Activated CD4-positive, alpha-beta memory T cell treated with anti-CD3 and anti-CD28 coated beads for 36 hours (primary cell): ENCODE data around the gene ADCY5. TPM values are rescaled to one million over a fixed set of nuclear protein-coding genes. Genes with fewer than 3 reads are reported as not detected.

Source experiments
- CTCF ChIA-PET: fragments of 350-600 bp; sonication (Branson Sonifier 250); formaldehyde crosslinking; loops from one replicate; lab custom pipeline; 2021; ENCODE audit warnings: antibody characterized with exemption, inconsistent platforms; lab: Charles Lee
- POLR2A ChIA-PET: fragments of 350-600 bp; sonication (Branson Sonifier 250); formaldehyde crosslinking; loops from one replicate; lab custom pipeline; 2021; ENCODE audit warnings: antibody characterized with exemption; lab: Charles Lee
- DNase-seq: peaks from one replicate; pipeline ENCODE4 v3.0.0-alpha.2; 2020
- H3K27ac Mint-ChIP-seq: one replicate; pipeline ENCODE4 v1.8.0; 2021; ENCODE audit warnings: mixed read lengths
- H3K27me3 Mint-ChIP-seq: one replicate; pipeline ENCODE4 v1.8.0; 2021; ENCODE audit warnings: mixed read lengths
- H3K36me3 Mint-ChIP-seq: one replicate; pipeline ENCODE4 v1.8.0; 2021; ENCODE audit warnings: mixed read lengths
- H3K4me1 Mint-ChIP-seq: one replicate; pipeline ENCODE4 v1.8.0; 2021; ENCODE audit warnings: low read depth, mixed read lengths
- H3K4me3 Mint-ChIP-seq: one replicate; pipeline ENCODE4 v1.8.0; 2021; ENCODE audit warnings: mild to moderate bottlenecking, mixed read lengths
- H3K9me3 Mint-ChIP-seq: one replicate; pipeline ENCODE4 v1.8.0; 2021; ENCODE audit warnings: mixed read lengths
- intact Hi-C: fragments of 100-400 bp; cut with micrococcal nuclease; formaldehyde crosslinking; loops from one replicate; pipeline ENCODE4 v1.15.1; 2023
- total RNA-seq, 2 experiments: library from RNA; stranded (reverse); gene quantifications; one replicate each; pipeline ENCODE4 v1.2.3, GENCODE V29; 2021

ADCY5 gene
- total RNA-seq, 2 experiments from 2014 or later: not detected

GRCh38 chr3:123285066-123285465 lies 163.8 kb downstream of the ADCY5 start:
- no peaks in the 10 kb centered on the region for H3K9me3 Mint-ChIP-seq
- H3K27ac Mint-ChIP-seq: no peak overlapping the region
- intact Hi-C loops: no loop called here
- H3K4me1 Mint-ChIP-seq: no peaks in the 10 kb centered on the region
- H3K36me3 Mint-ChIP-seq: no peaks in the 10 kb centered on the region
- H3K27me3 Mint-ChIP-seq: peaks cover 2% of the 10 kb centered on the region
- no peak for DNase-seq
- no peak overlapping the region for H3K4me3 Mint-ChIP-seq
- POLR2A ChIA-PET: no interaction called here
- CTCF ChIA-PET: interaction anchor here (0.5 to 1.5 kb wide), 2 partner anchors 20 to 521 kb away, joined by 3 to 5 read pairs; no protein-coding TSS in a partner anchor

GRCh38 chr3:123284399-123285010 lies 164.4 kb downstream of the ADCY5 start:
- DNase-seq: no peak
- ChIA-PET POLR2A (no interaction called here), CTCF (interaction anchor here (0.5 kb wide), 1 partner anchor 522 kb away, joined by 3 read pairs; no protein-coding TSS in a partner anchor)
- H3K27me3 Mint-ChIP-seq: no peaks in the 10 kb centered on the region
- no peaks in the 10 kb centered on the region for H3K36me3 Mint-ChIP-seq
- intact Hi-C loops: no loop called here
- no peaks in the 10 kb centered on the region for H3K9me3 Mint-ChIP-seq
- no peak overlapping the region for H3K27ac Mint-ChIP-seq
- no peaks in the 10 kb centered on the region for H3K4me1 Mint-ChIP-seq
- H3K4me3 Mint-ChIP-seq: no peak overlapping the region

- no peaks in the 10 kb centered on the region for H3K4me1 Mint-ChIP-seq
- no peak overlapping the region for H3K4me3 Mint-ChIP-seq
- no peaks in the 10 kb centered on the region for H3K9me3 Mint-ChIP-seq
- POLR2A ChIA-PET: no interaction called here
- intact Hi-C loops: no loop called here
- no peaks in the 10 kb centered on the region for H3K27me3 Mint-ChIP-seq
- H3K36me3 Mint-ChIP-seq: no peaks in the 10 kb centered on the region
- no peak for DNase-seq
- CTCF ChIA-PET: no interaction called here
- no peak overlapping the region for H3K27ac Mint-ChIP-seq
Measured at GRCh38 chr3:123283657-123284398, 165.1 kb downstream of the ADCY5 start.

- H3K9me3 Mint-ChIP-seq: no peaks in the 10 kb centered on the region
- intact Hi-C loops: no loop called here
- H3K27ac Mint-ChIP-seq: no peak overlapping the region
- no peaks in the 10 kb centered on the region for H3K27me3 Mint-ChIP-seq
- H3K4me3 Mint-ChIP-seq: no peak overlapping the region
- CTCF ChIA-PET: no interaction called here
- POLR2A ChIA-PET: no interaction called here
- DNase-seq: no peak
- no peaks in the 10 kb centered on the region for H3K36me3 Mint-ChIP-seq
- H3K4me1 Mint-ChIP-seq: no peaks in the 10 kb centered on the region
Measured at GRCh38 chr3:123283074-123283473, 165.8 kb downstream of the ADCY5 start.

- ChIA-PET POLR2A (no interaction called here), CTCF (no interaction called here)
- intact Hi-C loops: no loop called here
- Mint-ChIP-seq H3K36me3 (no peaks in the 10 kb centered on the region), H3K27ac (no peak overlapping the region), H3K4me3 (no peak overlapping the region), H3K4me1 (no peaks in the 10 kb centered on the region), H3K9me3 (no peaks in the 10 kb centered on the region), H3K27me3 (no peaks in the 10 kb centered on the region)
- no peak for DNase-seq
Measured at GRCh38 chr3:123282461-123282860, 166.4 kb downstream of the ADCY5 start.

- ChIA-PET CTCF (no interaction called here), POLR2A (no interaction called here)
- Mint-ChIP-seq H3K36me3 (no peaks in the 10 kb centered on the region), H3K9me3 (no peaks in the 10 kb centered on the region), H3K27me3 (no peaks in the 10 kb centered on the region), H3K4me3 (no peak overlapping the region), H3K4me1 (peaks cover 2% of the 10 kb centered on the region), H3K27ac (no peak overlapping the region)
- DNase-seq: no peak
- intact Hi-C loops: no loop called here
Measured at GRCh38 chr3:123281929-123282328, 167.0 kb downstream of the ADCY5 start.

GRCh38 chr3:123281406-123281805 lies 167.5 kb downstream of the ADCY5 start:
- Mint-ChIP-seq H3K4me1 (peaks cover 2% of the 10 kb centered on the region), H3K27ac (no peak overlapping the region), H3K27me3 (no peaks in the 10 kb centered on the region), H3K36me3 (no peaks in the 10 kb centered on the region), H3K9me3 (no peaks in the 10 kb centered on the region), H3K4me3 (no peak overlapping the region)
- intact Hi-C loops: no loop called here
- DNase-seq: no peak
- ChIA-PET CTCF (interaction anchor here (0.6 kb wide), 1 partner anchor 480 kb away, joined by 3 read pairs; no protein-coding TSS in a partner anchor), POLR2A (no interaction called here)

- Mint-ChIP-seq H3K4me1 (peaks cover 2% of the 10 kb centered on the region), H3K9me3 (no peaks in the 10 kb centered on the region), H3K4me3 (no peak overlapping the region), H3K27me3 (no peaks in the 10 kb centered on the region), H3K27ac (no peak overlapping the region), H3K36me3 (no peaks in the 10 kb centered on the region)
- CTCF ChIA-PET: no interaction called here
- DNase-seq: no peak
- POLR2A ChIA-PET: no interaction called here
- intact Hi-C loops: no loop called here
Measured at GRCh38 chr3:123279121-123279520, 169.8 kb downstream of the ADCY5 start.

GRCh38 chr3:123278446-123278845 lies 170.4 kb downstream of the ADCY5 start:
- H3K27me3 Mint-ChIP-seq: no peaks in the 10 kb centered on the region
- DNase-seq: no peak
- no peaks in the 10 kb centered on the region for H3K9me3 Mint-ChIP-seq
- no peak overlapping the region for H3K27ac Mint-ChIP-seq
- ChIA-PET CTCF (no interaction called here), POLR2A (no interaction called here)
- no peaks in the 10 kb centered on the region for H3K36me3 Mint-ChIP-seq
- intact Hi-C loops: no loop called here
- peaks cover 2% of the 10 kb centered on the region for H3K4me1 Mint-ChIP-seq
- no peak overlapping the region for H3K4me3 Mint-ChIP-seq

GRCh38 chr3:123277106-123277505 lies 171.8 kb downstream of the ADCY5 start:
- ChIA-PET CTCF (no interaction called here), POLR2A (no interaction called here)
- H3K4me3 Mint-ChIP-seq: no peak overlapping the region

GRCh38 chr3:123276346-123277006 lies 172.4 kb downstream of the ADCY5 start:
- ChIA-PET POLR2A (no interaction called here), CTCF (no interaction called here)
- H3K9me3 Mint-ChIP-seq: no peaks in the 10 kb centered on the region
- DNase-seq: no peak
- peaks cover 2% of the 10 kb centered on the region for H3K4me1 Mint-ChIP-seq
- no peaks in the 10 kb centered on the region for H3K27me3 Mint-ChIP-seq
- no peak overlapping the region for H3K27ac Mint-ChIP-seq
- H3K36me3 Mint-ChIP-seq: peaks cover 7% of the 10 kb centered on the region
- intact Hi-C loops: no loop called here
- H3K4me3 Mint-ChIP-seq: no peak overlapping the region

More at GRCh38 chr3:123277106-123277505, 171.8 kb downstream of the ADCY5 start:
- no peaks in the 10 kb centered on the region for H3K9me3 Mint-ChIP-seq
- peaks cover 2% of the 10 kb centered on the region for H3K4me1 Mint-ChIP-seq
- no peak for DNase-seq
- H3K27ac Mint-ChIP-seq: no peak overlapping the region
- H3K27me3 Mint-ChIP-seq: no peaks in the 10 kb centered on the region
- intact Hi-C loops: no loop called here
- peaks cover 2% of the 10 kb centered on the region for H3K36me3 Mint-ChIP-seq

GRCh38 chr3:123275691-123276090 lies 173.2 kb downstream of the ADCY5 start:
- no peak for DNase-seq
- Mint-ChIP-seq H3K4me1 (peaks cover 2% of the 10 kb centered on the region), H3K27ac (no peak overlapping the region), H3K36me3 (peaks cover 9% of the 10 kb centered on the region), H3K4me3 (no peak overlapping the region), H3K9me3 (no peaks in the 10 kb centered on the region), H3K27me3 (no peaks in the 10 kb centered on the region)
- intact Hi-C loops: no loop called here
- CTCF ChIA-PET: no interaction called here
- POLR2A ChIA-PET: no interaction called here
